Coronary artery (tissue), 2 donors: ENCODE measurements around the gene LAMA5.

Experiments used
- DNase-seq: peaks from one replicate; pipeline ENCODE4 v3.0.0-alpha.2; 2017; ENCODE audit warnings: low spot score
- H3K27ac ChIP-seq, 2 donors: fragments of 200-600 bp; sonication (generic); one replicate each; pipeline ENCODE4 v1.5.1; 2016 to 2019
- H3K4me3 ChIP-seq: fragments of 200-600 bp; sonication (generic); 2 replicates; pipeline ENCODE4 v1.5.1; 2016; ENCODE audit warnings: mild to moderate bottlenecking, moderate library complexity
- CTCF ChIP-seq: fragments of 200-600 bp; sonication (generic); IDR thresholded peaks from one replicate; pipeline ENCODE4 v1.5.1; 2019; ENCODE audit warnings: antibody characterized with exemption

LAMA5 gene

DNA sequence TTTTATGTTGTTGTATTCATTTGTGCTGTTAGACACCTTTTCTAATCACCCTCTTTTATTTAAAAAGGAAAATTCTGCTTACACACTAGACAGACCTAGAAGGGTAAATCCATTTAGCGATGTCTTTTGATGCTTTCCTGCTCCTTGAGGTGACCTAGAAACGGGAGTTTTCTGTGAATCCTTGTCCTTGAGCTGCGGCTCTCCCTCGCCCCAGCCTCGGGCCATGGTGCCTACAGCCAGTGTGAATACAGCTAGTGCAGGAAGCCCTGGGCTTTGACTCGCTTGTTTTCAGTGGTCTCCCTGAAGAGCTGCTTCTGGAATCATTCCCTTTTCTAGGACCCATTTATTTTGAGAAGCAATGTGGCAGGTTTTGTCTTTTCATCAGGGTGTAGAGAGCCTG lies 82.0 kb downstream of the LAMA5 start:
- TF ChIP-seq CTCF = no peak
- no peak for DNase-seq
- Histone ChIP-seq H3K4me3 (no peak overlapping the region), H3K27ac (no peak overlapping the region)

DNA sequence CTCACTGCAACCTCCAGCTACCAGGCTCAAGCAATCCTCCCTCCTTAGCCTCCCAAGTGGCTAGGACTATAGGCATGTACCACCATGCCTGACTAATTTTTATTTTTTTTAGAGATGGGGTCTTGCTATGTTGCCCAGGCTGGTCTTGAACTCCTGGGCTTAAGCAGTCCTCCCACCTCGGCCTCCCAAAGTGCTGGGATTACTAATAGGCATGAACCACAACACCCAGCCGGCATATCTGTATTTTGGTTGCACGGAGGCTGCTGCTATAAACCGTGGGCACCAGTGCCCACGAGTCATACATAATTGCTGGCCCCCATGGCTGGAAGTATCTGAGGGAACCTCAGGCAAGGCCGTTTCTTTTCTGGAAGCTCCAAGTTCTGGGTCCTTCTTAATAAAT lies 82.7 kb downstream of the LAMA5 start:
- DNase-seq = no peak
- no peak overlapping the region for H3K27ac ChIP-seq
- H3K4me3 ChIP-seq = no peak overlapping the region
- no peak for TF ChIP-seq CTCF

- Histone ChIP-seq H3K27ac (no peak overlapping the region), H3K4me3 (no peak overlapping the region)
- DNase-seq = no peak
- TF ChIP-seq CTCF = no peak
These were observed 84.1 kb downstream of the LAMA5 start for GRCh38 chr20:62282877-62283503.

DNA sequence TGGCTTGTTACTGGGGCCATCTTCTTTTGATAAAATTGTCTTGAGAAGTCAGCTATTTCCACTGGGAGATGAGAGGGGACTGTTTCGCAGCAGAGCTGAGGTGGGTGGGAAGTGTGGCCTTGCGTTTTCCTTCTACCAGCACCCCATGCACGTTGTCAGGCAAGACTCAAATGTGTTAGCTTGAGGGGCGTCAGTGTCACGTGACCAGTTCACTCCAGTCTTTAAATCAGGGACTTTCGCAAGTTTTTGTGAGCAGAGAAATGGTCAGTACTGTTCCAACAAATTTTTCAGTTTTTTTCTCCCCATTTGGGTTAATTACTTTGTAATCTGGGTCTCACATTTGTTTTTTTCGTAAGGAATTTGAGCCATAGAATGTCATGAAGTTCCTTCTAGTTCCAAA lies 85.0 kb downstream of the LAMA5 start:
- Histone ChIP-seq H3K27ac (no peak overlapping the region), H3K4me3 (no peak overlapping the region)
- no peak for TF ChIP-seq CTCF
- no peak for DNase-seq

DNA sequence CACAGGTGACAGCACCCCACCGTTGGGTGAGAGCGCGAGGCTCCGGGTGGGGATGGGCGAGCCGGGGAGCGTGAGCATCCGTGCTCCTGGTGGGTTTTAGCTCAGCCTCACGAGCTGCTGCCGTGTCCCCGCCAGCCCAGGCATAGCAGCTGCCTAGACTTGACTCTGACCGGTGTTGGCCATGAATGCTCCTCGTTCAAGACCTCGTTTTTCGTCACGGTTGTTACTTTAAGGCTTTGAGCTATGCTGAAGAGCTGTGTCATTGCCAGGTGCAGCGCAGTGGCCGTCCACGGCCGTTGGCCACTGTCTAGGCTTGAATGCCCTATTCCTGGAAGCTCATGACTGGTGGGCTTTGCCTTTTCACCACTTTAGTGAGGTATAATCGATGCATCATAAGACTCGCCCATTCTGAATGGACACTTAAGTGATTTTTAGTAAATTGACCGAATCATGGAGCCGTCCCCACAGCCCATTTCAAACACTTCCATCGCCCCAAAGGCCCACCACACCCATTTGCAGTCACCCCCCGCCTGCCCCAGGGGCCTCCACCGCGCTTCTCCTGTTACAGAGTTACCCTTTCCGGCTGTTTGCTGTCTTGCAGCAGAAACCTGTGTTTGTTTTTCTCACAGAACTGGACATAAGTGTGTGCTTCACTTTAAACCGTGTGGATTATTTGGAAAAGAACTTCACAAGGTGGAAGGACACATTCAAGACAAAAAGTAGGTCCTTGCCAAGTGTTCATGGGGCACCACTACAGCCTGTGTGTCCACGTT lies 85.8 kb downstream of the LAMA5 start:
- no peak for TF ChIP-seq CTCF
- Histone ChIP-seq H3K4me3 (no peak overlapping the region), H3K27ac (no peak overlapping the region)
- no peak for DNase-seq

- H3K4me3 ChIP-seq = no peak overlapping the region
- no peak for TF ChIP-seq CTCF
- H3K27ac ChIP-seq = no peak overlapping the region
- DNase-seq = no peak
These were observed 86.8 kb downstream of the LAMA5 start for GRCh38 chr20:62280303-62280702.

DNA sequence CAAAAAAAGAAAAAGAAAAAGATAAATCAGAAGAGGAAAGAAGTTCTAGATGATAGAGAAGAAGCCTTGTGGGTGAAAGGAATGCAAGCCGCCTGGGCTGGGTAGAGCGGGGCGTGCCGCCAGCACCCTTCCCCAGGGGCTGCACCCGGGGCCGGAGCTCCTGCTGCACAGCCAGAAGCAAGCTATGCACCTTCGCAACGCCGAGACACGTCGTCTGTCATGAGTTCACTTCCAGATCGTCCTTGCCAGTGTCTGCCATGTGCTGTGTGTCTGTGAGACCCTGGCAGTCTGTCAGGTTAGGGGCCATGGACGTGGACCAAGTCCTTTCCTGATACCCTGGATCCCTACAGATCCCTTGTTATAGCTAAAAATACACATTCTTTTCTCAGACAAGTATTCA lies 89.9 kb downstream of the LAMA5 start:
- Histone ChIP-seq H3K27ac (no peak overlapping the region), H3K4me3 (no peak overlapping the region)
- DNase-seq = no peak
- no peak for TF ChIP-seq CTCF
